KMS-11 (cell line): ENCODE measurements around the gene PRCD.

Source experiments
- H2AFZ ChIP-seq: fragments of 200-600 bp; sonication (generic); 2 replicates; pipeline ENCODE4 v1.6.1; 2016; ENCODE audit warnings: antibody characterized with exemption, mixed run types, low read depth
- H3K27ac ChIP-seq: fragments of 200-600 bp; sonication (generic); 2 replicates; pipeline ENCODE4 v1.6.1; 2016; ENCODE audit warnings: mild to moderate bottlenecking, mixed run types
- H3K27me3 ChIP-seq: fragments of 200-600 bp; sonication (generic); 2 replicates; pipeline ENCODE4 v1.6.1; 2017; ENCODE audit warnings: mild to moderate bottlenecking, low read depth, mixed run types, moderate library complexity; ENCODE audit not compliant: insufficient read depth
- H3K36me3 ChIP-seq: fragments of 200-600 bp; sonication (generic); 2 replicates; pipeline ENCODE4 v1.6.1; 2017; ENCODE audit warnings: mild to moderate bottlenecking, mixed run types; ENCODE audit not compliant: insufficient read depth
- H3K4me1 ChIP-seq: fragments of 200-600 bp; sonication (generic); 2 replicates; pipeline ENCODE4 v1.6.1; 2016; ENCODE audit warnings: mild to moderate bottlenecking, low read depth, mixed run types; ENCODE audit not compliant: poor library complexity, severe bottlenecking
- H3K4me2 ChIP-seq: fragments of 200-600 bp; sonication (generic); 2 replicates; pipeline ENCODE4 v1.7.0; 2016; ENCODE audit warnings: mild to moderate bottlenecking, mixed run types
- H3K4me3 ChIP-seq: fragments of 200-600 bp; sonication (generic); IDR thresholded peaks from 2 replicates; pipeline ENCODE4 v1.6.1; 2017; ENCODE audit warnings: low read depth, low read length, mixed read lengths; ENCODE audit not compliant: insufficient read depth
- H3K79me2 ChIP-seq: fragments of 200-600 bp; sonication (generic); 2 replicates; pipeline ENCODE4 v1.6.1; 2016; ENCODE audit warnings: low read depth, mixed run types; ENCODE audit not compliant: insufficient read depth
- H3K9ac ChIP-seq: fragments of 200-600 bp; sonication (generic); 2 replicates; pipeline ENCODE4 v1.6.1; 2016; ENCODE audit warnings: mild to moderate bottlenecking, mixed run types
- H4K20me1 ChIP-seq: fragments of 200-600 bp; sonication (generic); 2 replicates; pipeline ENCODE4 v1.6.1; 2016; ENCODE audit warnings: mild to moderate bottlenecking, mixed run types; ENCODE audit not compliant: insufficient read depth
- CTCF ChIP-seq: fragments of 200-600 bp; sonication (generic); conservative IDR thresholded peaks from 2 replicates; pipeline ENCODE4 v1.6.1; 2017; ENCODE audit warnings: low read depth, mild to moderate bottlenecking, antibody characterized with exemption, low read length, moderate library complexity, mixed read lengths

Gene PRCD

DNA sequence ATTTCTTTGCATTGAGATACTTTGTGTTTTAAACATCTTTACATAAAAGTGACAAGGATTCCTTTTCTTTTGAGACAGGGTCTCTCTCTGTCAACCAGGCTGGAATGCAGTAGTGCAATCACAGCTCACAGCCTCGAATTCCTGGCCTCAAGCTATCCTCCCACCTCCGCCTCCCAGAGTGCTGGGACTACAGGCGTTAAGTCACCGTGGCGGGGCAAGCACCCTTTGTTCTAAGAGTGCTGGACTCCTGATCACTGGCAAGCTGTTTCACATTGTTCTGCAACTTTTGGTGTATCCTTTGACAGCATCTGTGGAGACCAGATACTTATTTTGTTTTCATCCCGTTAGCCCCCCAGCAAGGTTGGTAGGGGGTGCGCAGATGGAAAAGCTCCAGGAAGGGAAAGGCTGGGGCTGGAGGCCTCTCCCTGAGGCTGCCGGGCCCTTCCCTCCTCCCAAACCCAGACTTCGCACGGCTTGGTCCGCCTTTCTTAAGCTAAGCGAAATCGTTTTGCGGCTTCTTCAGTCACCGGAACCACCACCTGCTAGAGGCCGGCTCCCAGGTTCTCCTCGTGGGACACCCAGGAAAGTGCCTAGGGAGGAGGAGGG, 44.7 kb downstream of the PRCD start:
- Histone ChIP-seq H3K36me3 (no peaks in the 10 kb centered on the region), H3K4me2 (no peak overlapping the region), H3K4me3 (no peak overlapping the region), H3K27ac (no peak overlapping the region), H3K27me3 (no peaks in the 10 kb centered on the region; the same call in 1 of the 2 replicates), H2AFZ (no peak overlapping the region), H3K4me1 (no peaks in the 10 kb centered on the region), H4K20me1 (no peaks in the 10 kb centered on the region), H3K79me2 (no peaks in the 10 kb centered on the region), H3K9ac (no peak overlapping the region)
- no peak for TF ChIP-seq CTCF

DNA sequence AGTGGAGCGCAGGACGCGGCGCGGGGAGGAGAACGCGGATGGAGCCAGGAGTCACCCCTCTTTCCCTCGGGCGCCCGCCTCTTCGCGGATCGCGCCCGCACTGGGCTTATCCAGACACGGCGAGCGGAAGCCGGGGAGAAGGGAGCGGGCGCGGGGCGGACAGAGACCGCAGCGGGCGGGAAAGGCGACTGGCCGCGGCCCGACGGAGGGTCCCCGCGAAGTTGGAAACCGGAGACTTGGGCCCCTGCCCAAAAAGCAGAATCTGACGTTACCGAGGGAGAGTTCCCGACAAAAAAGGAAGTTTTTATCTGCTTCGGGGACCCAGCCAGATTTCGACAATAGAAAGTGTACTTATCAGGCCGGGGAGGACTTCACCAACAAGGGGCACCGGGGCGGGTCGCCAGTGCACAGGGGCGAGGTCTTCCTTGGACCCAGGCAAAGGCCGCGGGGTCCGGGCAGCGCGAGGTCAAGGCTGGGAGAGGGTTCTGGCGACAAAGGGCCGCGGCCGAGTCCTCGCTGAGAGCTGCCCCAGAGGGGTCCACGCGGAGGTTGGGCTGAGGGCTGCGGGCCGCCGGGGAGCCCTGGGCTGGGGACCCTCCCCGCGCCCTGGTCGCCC, 45.3 kb downstream of the PRCD start:
- Histone ChIP-seq H3K79me2 (no peaks in the 10 kb centered on the region), H2AFZ (no peak overlapping the region), H3K4me1 (no peaks in the 10 kb centered on the region), H3K27me3 (no peaks in the 10 kb centered on the region; the same call in 1 of the 2 replicates), H3K4me2 (no peak overlapping the region), H3K9ac (no peak overlapping the region), H3K4me3 (no peak overlapping the region), H3K27ac (no peak overlapping the region), H3K36me3 (no peaks in the 10 kb centered on the region), H4K20me1 (no peaks in the 10 kb centered on the region)
- no peak for TF ChIP-seq CTCF

GRCh38 chr17:76585649-76586593, 46.1 kb downstream of the PRCD start, which contains the start of gene ST6GALNAC2:
Gene ST6GALNAC2, minus strand, starts transcription at chr17:76585860. Its CDS starts 52 bp downstream, at chr17:76585808.
- no peaks in the 10 kb centered on the region for H4K20me1 ChIP-seq
- H3K4me3 ChIP-seq = no peak within 1 kb of the TSS
- no peaks in the 10 kb centered on the region for H3K36me3 ChIP-seq
- H3K79me2 ChIP-seq = no peaks in the 10 kb centered on the region
- no peak within 1 kb of the TSS for H2AFZ ChIP-seq
- H3K9ac ChIP-seq = no peak within 1 kb of the TSS
- H3K27ac ChIP-seq = no peak within 1 kb of the TSS
- no peak within 1 kb of the TSS for H3K4me2 ChIP-seq
- no peaks in the 10 kb centered on the region; the same call in 1 of the 2 replicates for H3K27me3 ChIP-seq
- H3K4me1 ChIP-seq = no peaks in the 10 kb centered on the region
- TF ChIP-seq CTCF = no peak

- H3K27me3 ChIP-seq = no peaks in the 10 kb centered on the region; the same call in 1 of the 2 replicates
- H2AFZ ChIP-seq = no peak overlapping the region
- no peaks in the 10 kb centered on the region for H3K4me1 ChIP-seq
- no peak overlapping the region for H3K27ac ChIP-seq
- no peak for TF ChIP-seq CTCF
- no peak overlapping the region for H3K4me2 ChIP-seq
- no peaks in the 10 kb centered on the region for H4K20me1 ChIP-seq
- no peak overlapping the region for H3K4me3 ChIP-seq
- H3K9ac ChIP-seq = no peak overlapping the region
- H3K79me2 ChIP-seq = no peaks in the 10 kb centered on the region
- no peaks in the 10 kb centered on the region for H3K36me3 ChIP-seq
Measured at GRCh38 chr17:76586741-76587487, 47.1 kb downstream of the PRCD start.
